Kidney tubule cell (primary cell): Measurements from ENCODE around the gene DTNA.
A peak's percentile ranks its signal among the peaks of the same experiment; 100 is the strongest.
"Not testable (repeated sequence)": the region's sequence is repeated elsewhere in the genome, so short reads cannot be mapped to it uniquely, and the experiment has no call there.

Experiments
- DNase-seq: peaks from one replicate; pipeline ENCODE4 v3.0.0-alpha.2; 2018; ENCODE audit warnings: low spot score

The DTNA gene

DNA sequence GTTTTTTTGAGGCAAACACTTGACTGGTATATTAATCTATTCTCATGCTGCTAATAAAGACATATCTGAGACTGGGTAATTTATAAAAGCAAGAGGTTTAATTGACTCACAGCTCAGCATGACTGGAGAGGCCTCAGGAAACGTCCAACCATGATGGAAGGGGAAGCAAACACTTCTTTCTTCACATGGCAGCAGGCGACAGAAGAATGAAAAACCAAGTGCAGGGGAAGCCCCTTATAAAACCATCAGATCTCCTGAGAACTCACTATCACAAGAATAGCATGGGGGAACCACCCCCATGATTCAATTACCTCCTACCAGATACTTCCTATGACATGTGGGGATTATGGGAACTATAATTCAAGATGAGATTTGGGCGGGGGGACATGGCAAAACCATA, 194.9 kb downstream of the DTNA start:
- DNase-seq: no peak

DNA sequence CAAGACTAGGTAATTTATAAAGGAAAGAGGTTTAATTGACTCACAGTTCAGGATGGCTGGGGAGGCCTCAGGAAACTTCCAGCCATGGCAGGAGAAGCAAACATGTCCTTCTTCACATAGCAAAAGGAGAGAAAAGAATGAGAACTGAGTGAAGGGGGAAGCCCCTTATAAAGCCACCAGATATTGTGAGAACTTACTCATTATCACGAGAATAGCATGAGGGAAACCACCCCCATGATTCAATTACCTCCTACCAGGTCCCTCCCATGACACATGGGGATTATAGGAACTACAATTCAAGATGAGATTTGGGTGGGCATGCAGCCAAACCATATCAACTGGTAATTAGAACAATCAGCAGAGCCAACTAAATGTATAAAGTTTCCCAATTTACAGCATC, 196.9 kb downstream of the DTNA start:
- not testable (repeated sequence) for DNase-seq

DNA sequence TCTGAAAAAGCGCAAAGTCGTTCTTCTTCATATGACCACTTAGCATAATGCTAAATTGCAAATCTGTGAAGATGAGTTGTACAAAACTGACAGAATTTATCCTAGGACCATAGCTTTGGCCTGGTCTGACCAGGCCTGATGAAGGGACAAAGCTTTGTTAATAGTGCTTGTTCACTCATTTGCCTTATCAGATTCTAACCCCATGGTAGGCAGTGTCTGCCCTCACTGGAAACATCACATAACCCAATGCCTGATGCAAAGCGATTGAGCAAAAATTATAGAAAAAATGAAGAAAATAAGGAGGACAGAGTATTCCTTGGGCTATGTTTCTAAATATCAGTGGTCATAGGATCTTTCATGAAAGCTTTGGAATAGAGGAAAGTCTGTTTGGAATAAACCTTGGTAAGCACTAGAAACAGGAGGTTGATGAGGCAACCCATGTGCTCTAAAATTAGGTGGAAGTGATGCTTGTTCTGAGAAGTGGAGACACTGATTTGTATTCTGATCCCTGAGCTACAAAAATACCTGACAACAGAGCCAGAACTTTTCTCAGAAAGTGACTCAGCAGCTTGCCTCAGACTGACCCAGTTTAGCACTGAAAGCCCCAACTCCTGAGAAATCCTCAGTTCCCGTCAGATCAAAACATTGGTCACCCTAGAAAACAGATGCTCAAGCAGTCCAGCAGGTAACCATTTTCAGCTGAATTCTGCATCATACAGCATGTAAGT, 199.7 kb downstream of the DTNA start:
- no peak for DNase-seq

DNA sequence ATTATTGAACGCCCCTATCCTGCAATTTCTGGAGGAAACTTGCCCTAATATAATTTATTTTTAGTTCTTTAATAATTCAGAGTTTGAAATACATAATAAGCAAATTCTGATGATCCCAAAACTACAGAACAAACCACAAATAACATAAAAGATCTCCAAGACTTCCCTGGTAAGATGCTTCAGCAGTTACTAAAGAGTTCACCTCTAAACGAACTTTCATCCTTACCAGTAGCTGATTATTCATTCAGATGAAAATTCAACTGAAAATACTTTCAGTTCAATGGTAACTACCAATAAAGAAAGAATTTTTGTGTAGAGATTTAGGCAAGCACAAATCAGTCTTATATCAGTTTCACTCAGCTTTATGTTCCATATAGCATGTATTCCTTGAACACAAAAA, 201.0 kb downstream of the DTNA start:
- no peak for DNase-seq

DNA sequence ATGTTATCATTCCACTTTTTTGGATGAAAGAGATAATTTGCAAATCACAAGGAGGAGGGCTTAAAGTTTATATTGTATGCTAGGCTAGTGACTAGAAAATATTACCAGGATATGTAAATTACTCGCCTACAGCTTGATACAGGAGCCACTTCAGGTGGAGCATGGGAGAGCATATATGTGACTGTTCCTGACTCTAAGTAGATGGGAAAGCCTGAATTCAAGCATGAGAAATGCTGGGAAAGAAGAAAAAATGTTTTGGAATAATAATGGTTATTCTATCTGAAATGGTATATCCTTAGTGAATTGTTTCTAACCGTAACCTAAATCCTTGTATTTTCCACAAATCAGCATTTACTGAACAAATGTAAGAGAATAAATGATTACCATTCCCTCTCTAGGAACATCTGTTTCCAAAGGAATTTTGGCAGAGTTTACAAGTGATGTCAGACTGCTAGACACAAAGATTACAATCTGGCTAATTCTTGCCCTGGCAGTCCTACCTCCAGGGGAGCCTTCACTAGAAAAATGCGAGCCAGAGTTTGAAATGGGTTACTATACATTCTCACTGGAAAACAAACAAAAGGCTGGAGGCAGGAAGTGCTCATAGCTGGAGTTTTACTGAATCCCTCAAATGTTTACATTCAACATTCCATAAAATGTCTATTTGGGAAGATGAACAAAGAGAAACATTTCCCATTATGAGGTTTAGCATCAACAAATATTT, 201.7 kb downstream of the DTNA start:
- peak; percentile 38 for DNase-seq

DNA sequence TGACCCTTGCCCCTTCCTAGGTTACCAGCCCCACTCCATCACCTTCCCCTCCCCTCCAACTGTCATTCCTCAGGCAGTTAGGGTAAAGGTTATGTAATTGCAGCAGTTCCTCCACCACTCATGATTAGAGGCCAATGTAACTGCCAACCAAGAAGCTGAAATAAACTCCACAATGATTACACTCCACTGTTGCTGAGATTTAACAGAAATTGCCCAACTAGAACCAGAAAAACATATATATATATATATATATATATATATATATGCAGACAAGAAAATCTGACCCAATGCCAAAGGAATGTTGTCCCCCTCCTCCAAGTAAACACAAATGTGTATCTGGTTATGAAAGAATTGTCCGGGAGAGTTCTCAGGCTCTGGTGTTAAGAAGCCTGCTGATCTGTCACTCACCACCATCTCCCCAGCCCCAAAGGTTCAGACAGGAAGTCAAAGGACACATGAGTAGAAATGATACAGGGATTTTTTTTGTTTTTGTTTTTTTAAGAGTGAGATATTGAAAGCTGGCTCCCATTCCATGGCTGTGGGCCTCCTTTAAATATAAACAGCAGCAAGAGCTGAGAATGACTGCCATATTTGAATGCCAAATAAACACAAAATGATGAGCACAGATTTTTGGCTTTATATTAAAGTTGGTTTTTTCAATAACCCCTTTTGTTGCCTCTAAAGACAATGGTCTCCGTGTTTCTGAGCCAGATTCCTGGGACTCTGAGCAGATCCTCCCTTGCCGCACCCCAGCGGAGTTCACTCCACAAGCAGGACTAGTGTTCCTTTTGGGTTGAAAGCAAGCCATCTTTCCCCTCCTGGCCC, 204.0 kb downstream of the DTNA start:
- DNase-seq: peak; percentile 23

DNA sequence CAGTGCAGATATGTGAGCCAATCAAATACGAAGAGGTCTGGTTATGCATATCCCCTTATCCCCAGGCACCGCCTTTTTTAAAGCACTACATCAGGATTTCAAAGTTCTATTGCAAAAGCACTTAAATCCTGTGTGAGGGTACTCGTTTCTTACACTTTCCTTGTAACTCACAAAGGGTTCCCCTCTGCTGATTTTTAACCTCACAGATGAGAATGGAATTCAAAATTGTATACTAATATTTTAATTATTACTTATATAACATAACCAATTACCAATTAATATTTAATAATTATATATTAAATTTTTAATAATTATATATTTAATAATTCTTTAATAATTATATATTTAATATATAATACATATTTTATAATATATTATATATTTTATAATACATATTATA, 204.9 kb downstream of the DTNA start:
- no peak for DNase-seq

DNA sequence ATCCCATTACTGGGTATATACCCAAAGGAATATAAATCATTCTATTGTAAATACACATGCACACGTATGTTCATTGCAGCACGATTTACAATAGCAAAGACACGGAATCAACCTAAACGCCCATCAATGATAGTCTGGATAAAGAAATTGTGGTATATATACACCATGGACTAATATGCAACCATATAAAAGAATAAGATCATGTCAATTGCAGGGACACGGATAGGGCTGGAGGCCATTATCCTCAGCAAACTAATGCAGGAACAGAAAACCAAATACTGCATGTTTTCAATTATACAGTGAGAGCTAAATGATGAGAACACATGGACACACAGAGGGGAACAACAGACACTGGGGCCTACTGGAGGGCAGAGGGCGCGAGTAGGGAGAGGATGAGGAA, 206.4 kb downstream of the DTNA start:
- DNase-seq: not testable (repeated sequence)

DNA sequence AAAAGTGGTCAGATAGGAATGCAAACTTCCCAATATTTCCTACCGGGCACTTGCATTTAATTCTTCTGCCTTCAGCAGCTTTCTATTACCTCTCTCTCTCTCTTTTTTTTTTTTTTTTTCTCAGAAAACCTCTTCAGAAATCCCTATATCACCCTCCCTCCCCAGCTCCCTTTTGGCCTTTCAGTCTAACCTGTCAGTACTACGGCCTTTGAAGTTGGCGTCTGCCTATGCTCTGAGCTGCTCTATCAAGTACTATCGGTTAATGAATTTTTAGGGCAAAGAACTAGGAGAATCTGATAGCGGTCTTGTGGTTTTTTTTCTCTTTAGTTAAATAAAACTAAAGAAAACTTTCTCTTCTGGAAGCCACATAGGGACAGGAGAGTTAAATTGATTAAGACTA, 208.8 kb downstream of the DTNA start:
- no peak for DNase-seq

DNA sequence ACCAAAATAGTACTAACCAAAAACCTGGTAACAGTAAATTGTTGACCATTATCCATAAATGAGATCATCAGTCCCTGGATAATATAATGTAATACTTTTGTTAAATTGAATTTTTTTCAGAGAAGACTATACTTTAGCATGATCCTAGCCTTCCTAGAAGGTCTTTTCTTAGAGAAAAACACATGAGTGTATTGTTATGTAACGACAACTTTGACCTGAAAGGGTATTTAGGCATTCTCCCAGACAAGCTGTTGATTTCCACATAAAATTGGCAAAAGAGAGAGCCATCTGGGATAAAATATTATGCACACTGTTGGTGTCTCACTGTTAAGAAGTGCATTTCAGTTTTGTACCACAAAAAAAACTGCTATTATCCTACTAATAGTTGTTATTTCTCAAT, 211.1 kb downstream of the DTNA start:
- DNase-seq: no peak

DNA sequence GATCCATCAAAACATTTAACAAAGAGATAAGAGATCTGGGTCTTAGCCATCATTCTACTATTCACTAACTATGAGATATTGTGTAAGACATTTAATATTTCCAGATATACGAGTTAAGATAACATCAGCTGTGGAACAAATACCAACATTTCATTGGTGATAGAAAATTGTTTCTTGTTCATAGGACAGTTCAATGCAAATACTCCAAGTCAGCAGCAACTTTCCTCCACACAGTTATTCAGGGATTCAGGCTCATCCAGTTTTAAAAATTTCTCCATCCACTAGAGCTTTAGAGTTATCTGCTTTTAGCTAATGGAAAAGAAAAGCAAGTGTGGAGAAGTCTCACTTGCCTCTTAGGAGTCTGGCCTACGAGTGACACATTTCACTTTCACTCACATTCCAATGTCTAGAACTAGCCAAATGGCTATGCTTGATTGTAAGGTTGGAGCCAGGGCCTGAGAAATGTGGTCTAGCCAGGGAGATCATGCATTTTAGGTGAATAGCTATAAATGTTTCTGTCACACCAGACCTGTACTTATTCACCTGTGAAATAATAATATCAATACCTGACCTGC, 211.8 kb downstream of the DTNA start:
- peak; percentile 33 for DNase-seq

DNA sequence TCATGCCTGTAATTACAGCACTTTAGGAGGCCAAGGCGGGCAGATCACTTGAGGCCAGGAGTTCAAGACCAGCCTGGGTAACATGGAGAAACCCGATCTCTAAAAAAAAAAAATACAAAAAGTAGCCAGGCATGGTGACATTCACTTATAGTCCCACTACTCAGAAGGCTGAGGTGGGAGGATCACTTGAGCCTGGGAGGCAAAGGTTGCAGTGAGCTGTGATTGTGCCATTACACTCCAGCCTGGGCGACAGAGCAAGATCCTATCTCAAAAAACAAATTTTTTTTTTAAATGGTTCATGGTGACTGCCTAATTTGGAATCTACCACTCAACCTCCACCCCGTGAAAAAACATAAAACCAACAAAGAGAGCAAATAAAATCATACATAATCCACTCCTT, 212.5 kb downstream of the DTNA start:
- not testable (repeated sequence) for DNase-seq

DNA sequence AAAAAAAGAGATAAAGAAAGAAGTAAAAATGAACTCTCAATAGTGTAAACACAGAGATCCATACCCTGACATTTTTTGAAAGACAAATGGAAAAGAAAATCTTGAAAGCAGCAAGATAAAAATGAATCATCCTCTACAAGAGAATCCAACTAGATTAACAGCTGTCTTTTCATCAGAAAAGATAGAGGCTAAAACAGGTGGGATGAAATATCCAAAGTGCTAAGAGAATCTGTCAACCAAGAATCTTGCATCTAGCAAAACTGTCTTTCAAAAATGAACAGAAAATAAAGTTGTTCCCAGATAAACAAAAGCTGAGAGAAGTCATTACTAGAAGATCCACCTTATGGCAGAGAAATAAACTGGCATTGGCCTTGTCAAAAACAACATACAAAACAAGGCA, 213.8 kb downstream of the DTNA start:
- DNase-seq: no peak

DNA sequence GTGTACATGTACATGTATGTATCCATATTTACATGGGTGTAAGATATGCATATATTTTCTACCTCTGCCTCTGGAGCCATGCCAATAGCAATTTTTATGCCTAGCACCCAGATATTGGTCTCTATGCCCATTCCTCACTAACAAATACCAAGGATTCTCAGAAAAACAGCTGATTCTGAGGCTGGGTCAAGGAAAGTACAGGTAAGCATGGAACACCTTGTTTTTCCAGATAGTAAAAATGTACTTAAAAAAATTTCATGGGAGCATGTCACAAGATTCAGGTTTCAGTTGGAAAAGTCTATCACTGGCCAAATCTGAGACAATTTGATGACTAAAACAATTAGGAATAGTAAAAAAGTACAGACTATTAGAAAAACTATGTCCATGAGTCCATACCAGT, 216.6 kb downstream of the DTNA start:
- no peak for DNase-seq

DNA sequence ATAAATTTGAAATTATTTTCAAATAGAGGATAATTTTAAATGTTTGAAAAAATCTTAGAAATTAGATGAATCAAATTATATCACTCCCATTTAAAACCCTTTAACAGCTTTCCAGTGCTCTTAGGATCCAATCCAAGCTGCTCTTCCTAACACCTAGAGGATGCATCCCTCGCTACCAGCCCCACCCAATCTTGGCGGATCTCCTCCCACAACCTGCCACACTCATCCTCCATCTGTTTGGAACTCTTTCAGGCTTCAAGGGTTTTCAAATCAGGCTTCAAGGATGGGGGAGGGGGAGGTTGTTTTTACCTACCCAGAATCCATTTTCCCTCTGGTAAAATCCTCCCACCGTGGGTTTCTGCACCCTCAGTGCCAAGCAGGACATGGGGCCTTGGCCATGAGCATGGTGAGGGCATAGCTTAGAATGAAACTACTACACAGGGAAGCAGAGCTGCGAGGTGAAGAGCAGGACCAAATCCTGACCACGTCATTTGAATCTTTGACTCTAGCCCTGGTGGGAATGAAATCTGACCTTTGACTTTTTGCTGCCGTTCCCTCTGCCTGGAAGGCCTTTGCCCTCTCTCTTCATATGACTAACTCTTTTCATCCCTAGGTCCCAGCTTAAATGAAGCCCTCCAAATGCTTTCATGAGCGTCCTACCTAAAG, 218.1 kb downstream of the DTNA start:
- DNase-seq: no peak

DNA sequence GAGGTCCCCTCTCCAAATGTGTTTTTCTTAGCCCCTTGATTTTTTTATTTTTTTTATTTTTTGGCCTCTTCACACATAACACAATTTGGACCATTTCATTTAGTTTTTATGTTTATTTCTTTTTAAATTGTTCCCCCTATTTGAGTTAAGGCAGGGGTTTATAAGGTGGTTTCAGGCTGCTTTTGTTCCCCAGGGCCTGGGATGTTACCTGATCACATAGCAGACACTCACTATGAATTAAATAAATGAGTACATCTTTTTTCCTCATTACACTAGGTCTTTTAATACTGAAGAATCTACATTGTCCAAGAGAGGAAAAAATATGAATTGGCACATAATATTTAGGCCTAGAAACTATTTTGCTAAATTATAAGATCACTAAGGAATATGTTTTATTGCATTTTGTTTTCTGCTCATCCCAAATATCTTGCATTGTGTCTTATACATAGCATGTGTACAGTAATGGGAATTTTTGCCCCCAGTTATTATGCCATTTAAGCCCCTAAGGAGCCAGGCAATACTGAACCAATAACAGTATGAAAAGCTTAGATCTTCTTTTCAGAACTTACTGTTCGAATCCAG, 218.7 kb downstream of the DTNA start:
- no peak for DNase-seq

DNA sequence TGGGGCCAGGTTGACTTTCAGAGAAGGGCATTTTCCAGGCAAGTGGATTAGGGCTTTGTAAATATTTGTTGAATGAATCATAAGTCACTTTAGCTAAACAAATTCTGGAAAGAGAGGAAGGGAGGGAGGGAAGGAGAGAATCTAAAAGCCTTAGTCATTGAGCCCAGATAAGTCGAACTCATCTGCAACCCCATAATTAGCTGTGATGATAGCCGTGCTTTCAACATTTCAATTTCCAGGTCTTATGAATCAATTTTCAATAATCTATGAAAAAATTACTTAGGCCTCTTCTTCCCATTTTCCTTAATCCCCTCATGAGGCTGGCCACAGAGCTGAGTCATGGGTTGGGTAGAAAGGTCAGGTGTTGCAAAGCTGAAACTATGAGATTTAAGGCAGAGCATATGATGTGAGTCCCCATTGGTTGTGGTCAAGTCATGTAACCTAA, 219.3 kb downstream of the DTNA start:
- peak; percentile 84 for DNase-seq

DNA sequence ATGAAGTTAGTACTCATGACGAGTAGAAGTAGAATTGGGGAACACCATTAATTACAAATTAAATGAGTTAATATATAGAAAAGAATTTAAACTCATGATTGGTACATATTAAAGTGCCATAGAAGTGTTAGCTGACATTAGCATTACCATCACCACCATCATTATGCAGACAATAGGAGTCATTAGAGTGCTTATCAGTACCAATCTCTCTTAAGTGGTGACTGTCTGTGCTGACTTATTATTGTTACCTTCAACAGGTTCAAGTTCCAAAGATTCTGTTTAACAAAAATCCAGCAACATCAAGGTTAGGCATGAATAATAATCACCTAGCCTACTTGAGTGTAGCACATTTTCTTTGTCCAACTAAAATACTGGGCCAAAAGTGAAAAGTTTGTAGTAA, 222.3 kb downstream of the DTNA start:
- no peak for DNase-seq

DNA sequence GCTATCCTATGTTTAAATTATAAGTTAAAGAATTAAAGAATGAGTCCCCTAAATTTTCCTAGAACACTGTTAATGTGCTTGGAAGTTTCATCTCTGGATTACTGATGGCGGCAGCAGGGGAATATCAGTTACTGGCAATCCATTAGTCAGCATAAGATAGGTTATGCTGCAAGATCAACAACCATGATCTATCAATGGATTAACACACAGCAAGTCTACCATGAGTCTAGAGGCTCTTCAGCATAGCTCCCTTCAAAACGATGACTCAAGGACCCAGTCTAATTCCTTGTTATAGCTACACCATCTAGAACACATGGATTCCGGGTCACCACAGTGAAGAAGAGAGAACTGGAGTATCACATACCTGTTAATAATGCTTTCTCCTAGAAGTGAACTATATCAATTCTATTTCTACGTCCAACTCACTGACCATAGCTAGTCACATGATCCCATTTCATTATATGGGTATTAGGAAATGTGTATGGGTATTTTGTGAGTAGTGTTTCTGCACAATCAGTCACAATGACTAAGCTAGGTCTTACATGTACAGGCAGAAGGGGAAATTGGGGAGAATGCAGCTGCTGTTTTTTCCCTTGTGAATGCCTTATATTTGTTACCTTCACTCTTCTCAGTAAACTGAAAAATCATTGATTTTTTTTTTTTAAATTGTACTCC, 222.8 kb downstream of the DTNA start:
- DNase-seq: no peak

DNA sequence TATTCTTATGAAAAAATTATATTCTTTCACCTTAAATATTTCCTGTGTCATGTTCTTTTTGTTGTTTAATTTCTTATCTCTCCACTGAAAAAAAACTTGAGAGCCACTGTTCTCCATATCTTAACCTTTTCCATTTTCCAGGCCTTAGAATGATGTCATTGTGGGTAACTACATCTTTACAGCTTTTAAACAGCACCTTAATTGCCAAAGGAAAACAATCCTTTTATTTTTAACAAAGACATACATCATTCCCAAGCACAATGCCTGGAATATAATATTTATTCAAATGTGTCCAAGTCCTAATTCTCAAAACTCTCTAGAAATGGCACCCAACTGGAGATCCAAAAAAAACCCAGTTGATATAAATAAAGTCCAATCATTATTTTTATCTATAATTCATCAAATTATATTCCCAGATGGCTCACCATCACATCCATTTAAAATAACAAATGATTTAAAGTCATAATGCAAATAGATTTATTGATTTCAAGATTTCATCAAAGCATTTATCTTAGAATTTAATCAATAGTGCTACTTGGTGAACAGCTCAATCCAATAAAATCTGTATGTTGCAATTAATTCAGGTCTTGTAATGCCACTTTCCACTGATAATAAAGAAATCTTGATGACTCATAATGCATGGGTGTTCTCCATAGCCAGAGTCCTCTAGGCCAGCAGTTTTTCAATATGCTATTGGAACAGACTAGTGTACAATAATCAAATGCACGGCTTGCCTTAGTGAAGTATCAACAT, 224.0 kb downstream of the DTNA start:
- DNase-seq: no peak
